Cerebellar nuclear complex (tissue), 1 donor: ENCODE data around the gene EPN2.

ENCODE experiments used
- DNase-seq, 2 experiments: peaks; one replicate each; lab custom pipeline; 2025; lab: John Stamatoyannopoulos, UW

EPN2 gene

DNA sequence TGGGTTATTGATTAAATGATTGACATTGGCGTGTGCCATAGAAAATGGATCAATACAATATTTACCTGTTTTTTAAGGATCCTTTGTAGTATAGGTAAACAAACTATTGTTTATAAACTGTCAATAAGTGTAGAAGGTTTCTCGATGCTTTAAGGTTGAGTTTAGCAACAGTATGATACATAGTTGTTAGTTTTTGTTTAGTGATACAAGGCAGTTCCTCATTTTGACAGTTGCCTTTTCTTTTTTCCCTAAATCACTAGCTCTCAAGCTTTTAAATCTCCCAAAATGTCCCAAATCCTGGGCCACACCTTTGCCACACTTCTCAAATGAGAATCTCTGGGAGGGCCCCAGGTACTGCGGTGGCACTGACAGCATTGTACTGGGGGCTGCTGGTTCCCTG, 57.3 kb downstream of the EPN2 start:
- DNase-seq: no peak

DNA sequence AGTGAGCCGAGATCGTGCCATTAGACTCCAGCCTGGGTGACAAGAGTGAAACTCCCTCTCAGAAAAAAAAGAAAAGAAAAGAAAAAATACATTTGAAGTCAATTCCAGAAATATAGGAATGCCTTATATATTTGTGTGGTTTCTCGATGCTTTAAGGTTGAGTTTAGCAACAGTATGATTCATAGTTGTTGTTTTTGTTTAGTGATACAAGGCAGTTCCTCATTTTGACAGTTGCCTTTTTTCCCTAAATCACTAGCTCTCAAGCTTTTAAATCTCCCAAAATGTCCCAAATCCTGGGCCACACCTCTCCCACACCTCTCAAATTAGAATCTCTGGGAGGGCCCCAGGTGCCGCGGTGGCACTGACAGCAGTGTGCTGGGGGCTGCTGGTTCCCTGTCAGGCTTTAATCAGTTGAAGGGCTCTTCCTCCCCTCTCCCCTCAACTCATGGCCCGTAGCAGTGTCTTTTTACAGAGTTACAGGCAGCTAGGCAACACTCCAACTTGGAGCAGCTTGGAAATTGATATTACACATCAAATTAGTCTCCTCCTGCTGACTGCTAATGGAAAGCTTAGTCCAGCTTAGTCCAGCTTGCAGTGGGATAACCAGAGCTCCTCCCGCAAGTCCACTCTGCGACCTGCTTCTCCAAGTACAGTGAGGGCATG, 58.4 kb downstream of the EPN2 start:
- DNase-seq: no peak

DNA sequence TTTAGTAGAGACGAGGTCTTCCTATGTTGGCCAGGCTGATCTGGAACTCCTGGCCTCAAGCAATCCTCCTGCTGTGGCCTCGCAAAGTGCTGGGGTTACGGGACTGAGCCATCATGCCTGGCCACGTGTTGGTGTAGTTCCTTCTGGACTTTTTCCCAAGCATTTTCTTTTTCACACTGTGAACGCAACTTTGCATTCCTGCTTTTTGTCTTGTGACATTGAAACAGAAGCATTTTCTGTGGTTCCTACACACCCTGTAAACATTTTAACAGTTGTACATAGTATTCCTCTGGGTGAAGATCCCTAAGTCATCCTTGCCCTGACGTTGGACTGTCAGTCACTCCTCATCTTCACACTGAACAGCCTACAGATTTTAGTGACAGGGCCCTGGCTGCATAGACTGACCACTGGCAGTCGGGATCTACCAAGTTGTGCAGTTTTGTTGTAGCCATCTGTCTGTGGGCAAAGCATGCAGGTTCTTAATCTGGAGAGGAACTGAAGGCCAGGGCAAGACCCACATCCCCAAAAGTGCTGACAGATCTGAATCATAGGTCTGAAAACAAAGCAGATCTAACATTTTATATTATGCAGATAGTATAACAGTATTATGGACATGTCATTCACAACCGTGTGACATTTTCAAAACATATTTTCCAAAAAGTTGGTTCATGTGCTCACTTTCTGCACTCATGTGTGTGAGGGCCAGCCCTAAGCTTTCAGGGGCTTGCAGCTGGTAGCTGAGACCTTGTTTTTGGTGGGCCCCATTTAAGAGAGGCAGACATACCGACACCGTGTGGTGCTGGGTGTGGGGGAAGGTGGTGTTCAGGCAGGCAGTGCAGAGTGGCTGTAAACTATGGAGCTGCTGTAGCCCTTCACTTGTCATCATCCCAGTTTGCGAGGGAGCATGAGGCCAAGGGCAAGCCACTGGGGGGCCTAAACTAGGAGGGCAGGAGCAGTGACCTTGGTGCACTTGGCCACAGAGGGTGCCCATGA, 59.9 kb downstream of the EPN2 start:
- DNase-seq: no peak

DNA sequence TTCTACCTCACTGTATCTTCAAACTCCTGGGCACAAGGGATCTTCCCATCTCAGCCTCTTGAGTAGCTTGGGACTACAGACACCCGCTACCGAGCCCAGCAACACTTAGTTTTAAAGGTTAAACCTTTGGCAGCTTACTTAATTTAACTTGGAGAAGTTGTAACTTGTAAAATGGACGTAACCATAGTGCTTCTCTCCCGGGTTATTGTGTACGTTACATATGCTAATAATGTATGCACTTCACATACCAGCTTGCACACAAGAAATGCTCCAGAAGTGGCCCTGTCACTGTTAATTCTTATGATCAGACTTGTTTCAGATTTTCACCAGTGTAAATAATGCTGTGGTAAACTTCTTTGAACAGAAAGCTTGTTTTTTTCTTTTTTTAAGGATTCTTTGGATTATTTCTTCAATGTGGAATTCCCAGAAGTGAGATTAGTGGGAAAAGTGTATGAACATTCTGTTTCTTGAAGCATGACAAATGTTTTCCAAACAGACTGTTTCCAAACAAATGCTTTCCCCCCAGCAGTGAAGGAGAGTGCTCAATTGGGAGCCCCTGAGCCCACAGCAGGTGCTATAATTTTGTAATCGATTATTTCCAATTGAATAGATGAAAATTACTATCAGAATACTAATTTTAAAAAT, 61.5 kb downstream of the EPN2 start:
- no peak for DNase-seq

DNA sequence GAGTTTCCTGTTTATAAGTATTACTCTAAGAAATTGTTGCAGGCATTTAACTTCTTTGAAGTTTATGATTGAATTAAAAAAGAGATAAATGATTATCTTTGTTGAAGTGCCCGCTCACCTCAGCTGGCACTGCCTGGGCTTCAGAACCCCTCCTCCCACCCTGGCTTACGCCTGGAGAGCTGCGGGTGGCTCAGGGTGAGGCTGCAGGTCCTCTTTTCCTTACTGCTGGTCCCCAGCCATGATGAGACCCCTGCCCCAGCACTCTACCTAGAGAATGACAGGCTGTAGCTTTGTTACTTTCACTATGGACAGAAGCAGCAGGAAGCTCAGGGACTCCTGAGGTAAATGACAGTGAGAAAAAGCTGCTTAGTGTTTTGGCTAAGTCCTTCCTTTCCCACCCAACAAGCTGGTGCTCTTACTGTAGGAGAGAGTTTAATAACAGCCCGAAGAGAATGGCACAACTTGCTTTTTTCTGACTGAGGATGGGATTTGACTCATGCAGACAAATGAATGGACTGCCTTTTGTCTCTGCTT, 62.1 kb downstream of the EPN2 start:
- no peak for DNase-seq

DNA sequence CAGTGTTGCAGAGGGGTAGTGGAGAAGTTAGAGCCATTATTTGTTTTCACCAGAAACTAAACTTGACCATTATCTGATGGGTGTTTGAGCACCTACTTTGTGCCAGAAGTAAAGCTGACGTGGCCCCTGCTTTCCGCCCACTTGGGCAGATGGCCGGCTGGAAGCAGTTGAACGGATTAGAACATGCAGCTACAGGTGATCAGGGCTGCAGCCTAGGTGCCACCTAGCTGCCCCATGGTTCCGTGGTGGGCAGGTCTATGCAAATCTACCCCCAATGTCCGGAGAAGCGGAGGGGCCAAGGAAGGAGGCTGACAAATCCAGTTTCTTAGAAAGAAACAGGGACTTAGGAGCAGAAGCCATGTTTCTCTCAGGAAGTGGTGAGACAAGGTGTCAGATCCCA, 62.7 kb downstream of the EPN2 start:
- DNase-seq: no peak

DNA sequence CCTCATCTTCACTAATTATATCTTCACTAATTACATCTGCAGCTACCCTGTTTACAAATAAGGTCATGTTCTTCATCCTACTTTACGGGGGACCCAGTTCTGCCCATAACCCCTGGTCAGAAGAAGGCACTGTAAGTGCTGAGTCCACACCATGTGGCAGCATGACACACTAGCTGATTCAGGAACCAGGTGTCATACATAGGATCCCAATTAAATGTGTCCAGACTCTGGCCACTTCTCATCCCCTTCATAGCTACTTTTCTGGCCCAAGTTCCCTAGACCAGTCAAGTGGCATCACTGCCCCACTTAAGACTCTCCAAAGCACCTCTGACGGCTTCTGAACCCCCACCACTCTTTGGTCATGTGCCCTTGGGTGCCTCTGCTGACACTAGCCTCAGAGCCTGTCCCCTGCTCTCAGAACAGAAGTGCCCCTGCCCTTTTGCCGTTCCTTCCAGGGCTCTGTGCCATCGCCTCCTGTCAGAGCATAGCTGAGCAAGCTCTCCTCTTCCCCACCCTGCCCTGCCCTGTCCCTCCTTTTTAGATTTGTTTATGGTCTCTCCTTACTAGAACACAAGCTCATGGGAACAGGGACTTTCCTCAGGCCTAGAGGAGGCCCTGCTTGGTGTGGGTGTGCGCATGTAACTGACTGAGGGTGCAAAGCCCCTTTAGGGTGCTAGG, 64.2 kb downstream of the EPN2 start:
- DNase-seq: no peak

DNA sequence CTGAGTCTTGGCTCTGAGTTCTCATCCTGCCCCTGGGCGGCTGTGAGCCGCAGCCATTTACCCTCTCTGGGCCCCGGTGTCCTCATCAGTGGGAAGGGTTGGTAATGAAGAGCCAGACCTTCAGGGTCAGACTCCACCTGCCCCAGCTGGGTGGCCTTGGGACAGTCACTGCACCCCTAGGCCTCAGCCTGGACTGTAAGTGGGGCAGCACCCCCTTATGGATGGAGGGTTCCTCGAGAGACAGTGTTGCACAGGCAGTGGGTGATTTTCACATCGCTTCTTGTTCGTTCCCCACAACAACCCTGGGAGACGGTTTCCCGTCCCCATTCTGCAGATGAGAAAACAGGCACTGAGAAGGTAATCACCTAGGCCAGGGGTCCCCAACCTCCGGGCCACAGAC, 64.8 kb downstream of the EPN2 start:
- no peak for DNase-seq

DNA sequence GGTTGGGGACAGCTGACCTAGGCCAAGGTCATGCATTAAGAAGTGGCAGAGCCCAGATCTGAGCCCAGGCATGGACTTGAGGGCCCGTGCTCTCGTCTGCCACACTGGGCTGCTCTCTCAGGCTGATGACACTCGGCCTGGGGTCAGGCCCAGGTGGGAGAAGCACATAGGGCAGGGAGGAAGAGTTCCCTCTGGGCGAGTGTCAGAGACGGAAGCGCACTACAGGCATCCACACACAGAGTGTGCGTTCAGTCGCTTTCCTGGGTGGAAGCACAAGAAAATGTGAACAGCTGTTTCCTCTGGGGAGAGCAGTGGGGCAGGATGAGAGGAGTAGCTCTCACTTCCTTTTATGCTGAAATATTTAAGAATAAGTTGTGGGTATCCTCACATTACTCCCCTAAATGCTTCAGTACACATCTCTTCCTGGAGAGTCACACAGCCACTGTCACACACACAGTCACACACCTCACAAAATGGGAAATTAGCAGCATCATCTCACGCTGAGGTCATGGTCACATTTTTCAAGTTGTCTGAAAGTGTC, 65.7 kb downstream of the EPN2 start:
- DNase-seq: no peak

DNA sequence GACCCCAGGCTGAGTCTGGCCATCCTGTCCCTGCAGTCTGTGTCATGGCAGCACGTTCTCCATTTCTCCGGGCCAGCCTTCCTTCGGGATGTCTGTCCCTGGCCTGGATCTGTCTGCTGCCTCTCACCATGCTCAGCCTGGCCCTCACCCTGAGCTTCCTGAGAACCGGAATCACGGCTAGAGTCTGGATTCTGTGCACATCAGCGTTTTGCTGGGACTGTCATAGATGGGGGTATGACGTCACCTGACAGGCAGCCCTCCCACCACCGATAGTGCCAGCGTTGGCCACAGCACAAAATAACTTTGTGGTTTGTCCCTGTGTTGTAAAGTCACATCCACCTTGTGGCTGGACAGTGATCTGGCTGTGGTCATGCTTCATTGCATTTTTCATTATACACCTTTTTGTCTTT, 66.2 kb downstream of the EPN2 start:
- no peak for DNase-seq

DNA sequence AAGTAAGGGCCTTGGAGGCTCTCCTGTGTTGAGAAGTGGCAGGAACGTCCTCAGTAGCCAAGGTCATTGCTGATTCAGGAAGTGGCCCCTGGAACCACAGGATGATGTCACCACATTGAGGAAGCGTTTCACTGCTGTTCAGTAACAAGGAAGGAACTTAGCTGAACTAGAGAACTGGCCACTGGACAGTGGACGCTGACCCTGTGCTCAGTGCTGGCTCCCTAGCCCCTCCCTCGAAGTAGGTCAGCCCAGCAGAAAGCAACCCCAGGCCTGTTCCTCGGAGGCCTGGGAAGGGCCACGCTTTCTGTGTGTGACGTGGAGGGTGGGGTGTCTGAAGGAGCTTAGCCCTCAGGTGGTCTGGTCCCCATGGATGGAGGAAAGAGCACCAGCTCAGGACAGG, 67.0 kb downstream of the EPN2 start:
- DNase-seq: no peak

DNA sequence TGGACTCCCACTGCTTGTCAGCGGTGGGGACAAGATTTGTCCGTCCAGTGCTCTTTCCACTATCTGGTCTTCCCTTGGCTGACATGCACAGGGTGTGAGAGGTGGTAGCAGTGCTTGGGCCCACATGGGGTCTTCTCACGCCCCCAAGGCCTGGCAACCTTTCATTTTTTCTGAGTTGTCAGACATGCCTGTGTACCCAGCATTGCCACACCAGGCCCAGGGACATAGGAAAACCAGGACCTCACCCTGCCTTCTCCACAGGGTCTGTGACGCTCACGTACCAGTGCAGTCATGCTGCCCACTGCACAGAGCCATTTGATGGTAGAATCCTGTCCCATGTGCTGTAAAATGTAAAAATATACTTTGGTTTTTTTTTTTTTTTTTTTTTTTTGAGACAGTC, 67.6 kb downstream of the EPN2 start:
- DNase-seq: no peak

DNA sequence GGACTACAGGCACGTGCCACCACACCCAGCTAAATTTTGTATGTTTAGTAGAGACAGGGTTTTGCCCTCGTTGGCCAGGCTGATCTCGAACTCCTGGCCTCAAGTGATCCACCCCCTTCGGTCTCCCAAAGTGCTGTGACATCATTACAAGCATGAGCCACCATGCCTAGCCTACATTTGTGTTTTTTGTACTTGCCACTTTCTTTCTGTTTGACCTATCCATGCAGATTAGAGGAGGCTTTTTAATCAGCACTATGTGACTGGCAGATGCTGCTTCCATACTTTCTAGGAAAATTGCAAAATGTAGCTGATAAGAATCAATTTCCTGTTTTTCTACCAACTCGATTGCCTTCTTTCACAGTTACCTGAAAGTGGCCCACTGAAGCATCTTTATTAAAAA, 68.1 kb downstream of the EPN2 start:
- DNase-seq: no peak

DNA sequence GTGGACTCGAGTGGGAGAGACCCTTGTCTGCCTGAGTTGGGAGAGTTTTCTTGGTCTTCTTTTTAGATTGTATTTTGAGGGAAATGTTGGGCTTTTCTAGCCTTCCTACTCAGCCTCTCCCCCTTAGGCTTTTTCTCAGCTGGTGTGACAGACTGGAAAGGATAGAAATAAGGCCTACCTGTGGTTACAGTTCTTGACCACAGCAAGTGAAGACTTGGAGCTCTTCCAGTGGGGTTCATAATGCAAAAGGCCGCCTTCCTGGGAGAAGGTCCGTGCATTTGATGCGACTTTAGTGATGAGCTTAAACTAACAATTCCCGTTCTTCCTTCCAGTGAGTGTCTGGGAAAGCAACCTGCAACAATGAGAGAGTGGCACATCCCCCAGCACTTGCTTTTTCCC, 68.6 kb downstream of the EPN2 start:
- DNase-seq: no peak

DNA sequence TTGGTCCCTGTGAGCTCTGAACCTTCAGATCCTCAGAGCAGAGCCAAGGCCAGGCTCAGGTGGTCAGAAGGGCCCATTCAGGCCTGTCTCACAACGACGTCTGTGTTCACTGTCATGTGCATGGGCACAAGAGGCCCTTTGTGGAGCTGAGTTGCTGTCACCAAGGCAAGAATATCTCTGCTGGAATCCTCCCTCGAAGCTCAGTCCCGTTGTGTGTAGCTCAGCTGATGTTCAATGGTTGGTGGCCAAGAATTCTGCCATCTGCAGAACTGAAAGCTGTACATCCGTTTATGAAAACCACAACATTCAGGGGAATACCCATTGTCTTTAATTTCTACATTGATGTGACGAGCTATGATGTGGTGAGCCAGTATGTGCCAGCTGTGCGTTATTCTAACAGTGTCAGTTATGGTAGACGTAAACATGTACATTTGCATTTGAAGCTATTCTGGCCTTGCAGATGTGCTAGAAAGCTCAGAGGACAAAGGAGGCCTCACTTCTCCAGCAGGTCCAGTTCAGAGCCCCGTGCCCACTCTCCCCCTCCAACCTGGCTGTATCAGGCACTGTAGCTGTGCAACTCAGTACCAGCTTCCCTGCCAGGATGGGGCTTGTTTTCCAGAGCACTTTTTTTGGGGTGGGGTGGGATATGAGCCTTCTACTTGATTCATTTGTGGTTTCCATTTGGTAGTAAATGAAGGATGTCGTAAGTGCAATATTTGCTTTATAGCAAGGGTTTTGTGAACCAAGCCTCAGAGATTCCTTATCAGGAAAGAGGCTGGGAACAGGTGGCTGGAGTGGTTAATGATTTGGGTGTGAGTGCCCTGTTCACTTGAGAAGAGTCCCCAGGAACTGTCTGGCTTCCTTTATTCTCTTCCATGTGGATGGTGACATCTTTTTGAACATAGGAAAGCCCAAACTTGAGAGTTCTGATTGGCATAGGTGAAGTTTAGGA, 69.3 kb downstream of the EPN2 start:
- no peak for DNase-seq

DNA sequence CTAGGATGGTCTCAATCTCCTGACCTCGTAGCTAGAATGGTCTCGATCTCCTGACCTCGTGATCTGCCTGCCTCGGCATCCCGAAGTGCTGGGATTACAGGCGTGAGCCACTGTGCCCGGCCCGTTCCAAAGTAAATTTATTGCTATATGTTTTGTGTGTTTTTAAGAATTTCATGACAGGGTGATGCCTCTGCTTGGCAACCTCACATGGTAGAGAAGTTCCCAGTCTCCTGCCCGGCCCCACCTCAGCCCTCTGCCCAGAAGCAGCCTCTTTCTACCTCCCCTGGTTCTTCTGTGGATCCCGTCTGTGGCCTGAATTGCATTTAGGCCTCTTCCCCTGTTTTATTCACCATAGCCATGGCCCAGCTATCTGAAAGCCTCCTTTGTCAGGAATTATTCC, 70.4 kb downstream of the EPN2 start:
- DNase-seq: no peak

DNA sequence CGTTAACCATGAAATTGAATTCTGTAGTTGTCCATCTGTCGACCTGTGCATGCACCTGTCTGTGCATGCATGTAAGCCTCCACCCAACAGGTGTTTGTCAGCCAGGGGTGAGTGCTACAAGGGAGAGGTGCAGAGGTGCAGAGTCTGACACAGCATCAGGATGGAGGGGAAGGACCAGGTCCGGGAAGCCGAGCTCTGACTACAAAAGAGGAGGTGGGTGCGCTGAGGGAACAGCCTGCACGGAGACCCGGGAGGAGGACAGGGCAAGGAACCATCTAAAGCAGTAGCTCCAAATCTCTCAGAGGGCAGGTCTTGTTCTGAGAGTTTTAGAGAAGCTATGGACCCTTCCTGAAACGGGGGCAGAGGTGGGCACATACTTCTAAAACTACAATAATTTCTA, 71.2 kb downstream of the EPN2 start:
- no peak for DNase-seq

DNA sequence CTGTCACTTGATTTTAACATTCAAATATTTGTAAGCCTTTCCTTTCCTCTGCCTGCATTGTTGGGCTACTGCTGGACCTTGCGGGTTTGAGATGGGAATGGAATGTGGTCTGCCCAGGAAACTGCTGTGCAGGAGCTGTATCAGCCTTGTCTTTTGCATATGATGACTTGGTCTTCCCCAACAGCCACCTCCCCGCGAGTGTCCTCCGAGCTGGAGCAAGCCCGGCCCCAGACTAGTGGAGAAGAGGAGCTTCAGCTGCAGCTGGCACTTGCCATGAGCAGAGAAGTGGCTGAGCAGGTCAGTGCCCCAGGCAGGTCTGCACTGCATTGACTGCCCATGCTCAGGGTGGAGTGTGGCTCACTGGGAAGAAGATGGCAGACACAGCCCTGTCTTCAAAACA, 72.5 kb downstream of the EPN2 start:
- DNase-seq: no peak

DNA sequence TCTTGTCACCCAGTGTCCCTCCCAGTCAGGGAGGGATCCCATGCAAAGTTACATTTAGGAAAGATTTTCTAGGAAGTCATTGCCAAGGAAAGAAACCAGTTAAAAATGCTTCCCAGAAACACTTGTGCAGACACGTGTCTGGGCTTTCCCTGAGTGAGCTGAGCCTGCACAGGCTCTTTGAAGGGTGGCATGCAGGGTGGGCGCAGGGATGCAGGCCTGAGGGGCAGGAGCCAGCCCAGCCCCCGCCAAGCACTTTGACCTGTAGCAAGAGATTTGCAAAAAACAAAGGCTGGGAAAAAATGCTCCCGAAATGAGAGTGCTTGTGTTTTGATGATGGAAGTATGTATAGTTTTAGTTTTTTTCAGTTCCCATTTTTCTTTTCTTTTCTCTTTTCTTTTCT, 73.0 kb downstream of the EPN2 start:
- no peak for DNase-seq

DNA sequence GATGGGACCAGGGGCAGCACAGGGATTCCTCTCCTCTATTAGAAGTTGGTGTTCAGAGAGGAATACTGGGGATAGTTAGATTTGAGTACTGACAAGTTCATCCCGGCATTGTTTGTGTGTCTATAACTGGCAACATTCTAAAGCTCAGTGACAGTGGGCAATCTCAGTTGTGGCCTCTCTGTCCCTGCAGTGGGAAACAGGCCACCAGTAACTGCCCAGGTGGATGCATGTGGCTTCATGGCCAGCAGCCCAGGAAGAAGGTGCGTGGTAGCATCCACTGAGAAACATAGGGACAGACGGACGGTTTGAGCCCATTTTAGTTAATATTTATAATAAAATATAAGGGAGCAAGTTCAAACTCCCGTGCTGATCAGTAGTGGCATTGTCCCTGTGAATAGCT, 73.8 kb downstream of the EPN2 start:
- DNase-seq: no peak
